ENCODE measurements around the gene DYSF.

The DYSF gene

DNA sequence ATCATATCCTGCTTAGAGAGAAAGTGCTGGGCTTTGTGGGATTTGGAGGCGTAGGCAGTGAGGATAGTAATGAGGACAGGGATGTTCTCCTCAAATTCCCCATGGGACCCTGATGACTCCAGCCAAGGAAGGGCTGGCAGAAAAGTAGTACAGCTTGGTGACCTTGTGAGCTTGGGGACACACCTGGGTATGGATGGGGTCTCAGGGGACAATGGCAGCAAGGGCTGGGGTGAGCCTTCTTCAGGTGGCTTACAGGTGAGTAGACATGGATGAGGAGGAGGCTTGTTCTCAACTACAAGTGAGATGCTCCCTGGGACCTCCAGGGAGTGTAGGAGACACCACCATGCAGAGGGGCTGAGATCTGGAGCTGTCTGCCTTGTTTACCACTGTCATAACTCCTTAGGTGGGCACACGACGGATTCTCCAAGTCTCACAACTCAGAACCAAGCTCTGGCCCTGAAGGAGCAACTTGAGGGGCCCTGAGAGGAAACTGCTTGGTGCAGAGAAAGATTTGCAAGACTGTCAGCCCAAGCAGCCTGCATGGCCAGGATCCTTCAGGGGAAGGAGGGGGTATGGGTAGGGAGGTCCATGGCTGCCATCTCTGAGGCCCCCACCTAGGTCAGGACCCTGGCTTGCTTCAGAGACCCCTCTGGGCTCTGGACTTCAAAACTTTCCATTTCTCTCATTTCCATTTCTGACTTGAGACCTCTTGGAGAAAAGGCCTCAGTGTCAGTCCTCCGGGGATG, 262.8 kb downstream of the DYSF start:
- TF ChIP-seq, protein P1, sequence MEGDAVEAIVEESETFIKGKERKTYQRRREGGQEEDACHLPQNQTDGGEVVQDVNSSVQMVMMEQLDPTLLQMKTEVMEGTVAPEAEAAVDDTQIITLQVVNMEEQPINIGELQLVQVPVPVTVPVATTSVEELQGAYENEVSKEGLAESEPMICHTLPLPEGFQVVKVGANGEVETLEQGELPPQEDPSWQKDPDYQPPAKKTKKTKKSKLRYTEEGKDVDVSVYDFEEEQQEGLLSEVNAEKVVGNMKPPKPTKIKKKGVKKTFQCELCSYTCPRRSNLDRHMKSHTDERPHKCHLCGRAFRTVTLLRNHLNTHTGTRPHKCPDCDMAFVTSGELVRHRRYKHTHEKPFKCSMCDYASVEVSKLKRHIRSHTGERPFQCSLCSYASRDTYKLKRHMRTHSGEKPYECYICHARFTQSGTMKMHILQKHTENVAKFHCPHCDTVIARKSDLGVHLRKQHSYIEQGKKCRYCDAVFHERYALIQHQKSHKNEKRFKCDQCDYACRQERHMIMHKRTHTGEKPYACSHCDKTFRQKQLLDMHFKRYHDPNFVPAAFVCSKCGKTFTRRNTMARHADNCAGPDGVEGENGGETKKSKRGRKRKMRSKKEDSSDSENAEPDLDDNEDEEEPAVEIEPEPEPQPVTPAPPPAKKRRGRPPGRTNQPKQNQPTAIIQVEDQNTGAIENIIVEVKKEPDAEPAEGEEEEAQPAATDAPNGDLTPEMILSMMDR (IDR thresholded peaks at IDR 0.05; ENCODE audit: borderline replicate concordance, insufficient read depth, low read depth, low read length), result no peak
- H3K4me3 ChIP-seq (ENCODE audit: low read depth, low read length), result no peak overlapping the region

- no peak overlapping the region for H3K4me3 ChIP-seq (ENCODE audit: low read depth, low read length)
Measured at GRCh38 chr2:71716697-71717624, 263.6 kb downstream of the DYSF start.

DNA sequence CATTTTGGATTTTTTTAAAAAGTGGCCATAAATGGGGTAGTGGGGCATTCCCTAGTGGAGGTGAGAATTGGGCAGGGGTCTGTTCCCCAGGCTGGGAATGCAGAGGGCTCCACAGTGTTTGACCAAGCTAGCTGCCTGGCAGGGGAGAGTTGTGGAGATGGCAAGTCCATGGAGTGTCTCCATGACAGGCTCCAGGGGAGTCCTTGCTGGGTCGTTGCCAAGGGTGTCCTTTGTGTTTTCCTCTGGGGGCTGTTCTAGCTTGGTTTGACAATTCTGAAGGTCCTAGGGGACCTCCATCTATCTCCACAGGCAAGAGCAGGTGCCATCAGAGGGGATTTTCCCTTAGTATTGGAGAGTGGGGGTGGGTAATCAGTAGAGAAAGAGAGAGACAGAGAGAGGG, 265.3 kb downstream of the DYSF start:
- H3K4me3 ChIP-seq (ENCODE audit: low read depth, low read length), result no peak overlapping the region
- TF ChIP-seq, protein P1 (IDR thresholded peaks at IDR 0.05; ENCODE audit: borderline replicate concordance, insufficient read depth, low read depth, low read length), result no peak

More at GRCh38 chr2:71716697-71717624, 263.6 kb downstream of the DYSF start:
- TF ChIP-seq, protein P1 (IDR thresholded peaks at IDR 0.05; ENCODE audit: borderline replicate concordance, insufficient read depth, low read depth, low read length), result no peak

GRCh38 chr2:71719520-71720282, 266.3 kb downstream of the DYSF start:
- TF ChIP-seq, protein P1 (IDR thresholded peaks at IDR 0.05; ENCODE audit: borderline replicate concordance, insufficient read depth, low read depth, low read length), result no peak
- H3K4me3 ChIP-seq (ENCODE audit: low read depth, low read length), result no peak overlapping the region

GRCh38 chr2:71720283-71720560, 266.9 kb downstream of the DYSF start:
- TF ChIP-seq, protein P1 (IDR thresholded peaks at IDR 0.05; ENCODE audit: borderline replicate concordance, insufficient read depth, low read depth, low read length), result no peak
- no peak overlapping the region for H3K4me3 ChIP-seq (ENCODE audit: low read depth, low read length)

- no peak overlapping the region for H3K4me3 ChIP-seq (ENCODE audit: low read depth, low read length)
- TF ChIP-seq, protein P1 (IDR thresholded peaks at IDR 0.05; ENCODE audit: borderline replicate concordance, insufficient read depth, low read depth, low read length), result no peak
Measured at GRCh38 chr2:71720596-71721361, 267.4 kb downstream of the DYSF start.

All from GM12875 (cell line).